HUES6 (cell line): ENCODE data around the gene BCL7C.

Source experiments
- H3K27ac ChIP-seq: 2 replicates; pipeline ENCODE4 v1.7.0; 2013; ENCODE audit warnings: low read depth, mild to moderate bottlenecking, low read length, inconsistent platforms
- H3K27me3 ChIP-seq: 2 replicates; pipeline ENCODE4 v1.6.1; 2013; ENCODE audit warnings: low read length; ENCODE audit not compliant: control insufficient read depth, insufficient read depth
- H3K36me3 ChIP-seq: 2 replicates; pipeline ENCODE4 v1.6.1; 2013; ENCODE audit warnings: low read length; ENCODE audit not compliant: control insufficient read depth, insufficient read depth
- H3K4me1 ChIP-seq: 2 replicates; pipeline ENCODE4 v1.6.1; 2013; ENCODE audit warnings: low read length; ENCODE audit not compliant: control insufficient read depth, insufficient read depth
- H3K4me3 ChIP-seq: 2 replicates; pipeline ENCODE4 v1.5.1; 2013; ENCODE audit warnings: low read depth, low read length
- H3K9ac ChIP-seq: one replicate; pipeline ENCODE4 v1.6.1; 2013; ENCODE audit warnings: mild to moderate bottlenecking, low read length
- H3K9me3 ChIP-seq: 2 replicates; pipeline ENCODE4 v1.6.1; 2013; ENCODE audit warnings: low read depth, low read length; ENCODE audit not compliant: control insufficient read depth, insufficient read depth

BCL7C gene

GRCh38 chr16:30853758-30854157, 40.1 kb downstream of the BCL7C start:
- peaks cover 44% of the 10 kb centered on the region for H3K27me3 ChIP-seq
- peaks cover 5% of the 10 kb centered on the region; the same call in 1 of the 2 replicates for H3K4me1 ChIP-seq
- H3K4me3 ChIP-seq: no peak overlapping the region
- no peaks in the 10 kb centered on the region for H3K9me3 ChIP-seq
- H3K27ac ChIP-seq: no peak overlapping the region
- no peaks in the 10 kb centered on the region for H3K36me3 ChIP-seq
- no peak overlapping the region for H3K9ac ChIP-seq

- no peak overlapping the region for H3K9ac ChIP-seq
- H3K36me3 ChIP-seq: no peaks in the 10 kb centered on the region
- H3K9me3 ChIP-seq: no peaks in the 10 kb centered on the region
- H3K4me1 ChIP-seq: peaks cover 1% of the 10 kb centered on the region; the same call in 1 of the 2 replicates
- H3K27ac ChIP-seq: no peak overlapping the region
- H3K4me3 ChIP-seq: no peak overlapping the region
- H3K27me3 ChIP-seq: peaks cover 19% of the 10 kb centered on the region
Measured at GRCh38 chr16:30850246-30850645, 43.6 kb downstream of the BCL7C start.

GRCh38 chr16:30846649-30847402, 47.1 kb downstream of the BCL7C start:
- H3K9me3 ChIP-seq: no peaks in the 10 kb centered on the region
- no peaks in the 10 kb centered on the region for H3K36me3 ChIP-seq
- peaks cover 4% of the 10 kb centered on the region; the same call in 1 of the 2 replicates for H3K27me3 ChIP-seq
- H3K4me1 ChIP-seq: peaks cover 6% of the 10 kb centered on the region
- no peak overlapping the region for H3K27ac ChIP-seq
- no peak overlapping the region for H3K4me3 ChIP-seq
- no peak overlapping the region for H3K9ac ChIP-seq

- Histone ChIP-seq H3K4me3 (no peak overlapping the region), H3K9me3 (peaks cover 6% of the 10 kb centered on the region; the same call in 1 of the 2 replicates), H3K4me1 (peaks cover 6% of the 10 kb centered on the region), H3K27me3 (peaks cover under 1% of the 10 kb centered on the region; the same call in 1 of the 2 replicates), H3K9ac (no peak overlapping the region), H3K36me3 (no peaks in the 10 kb centered on the region), H3K27ac (no peak overlapping the region)
Measured at GRCh38 chr16:30844671-30845449, 49.0 kb downstream of the BCL7C start.

- peaks cover 3% of the 10 kb centered on the region for H3K27me3 ChIP-seq
- H3K4me1 ChIP-seq: peaks cover 11% of the 10 kb centered on the region
- H3K4me3 ChIP-seq: no peak overlapping the region
- H3K27ac ChIP-seq: no peak overlapping the region
- H3K9me3 ChIP-seq: peaks cover 6% of the 10 kb centered on the region; the same call in 1 of the 2 replicates
- no peak overlapping the region for H3K9ac ChIP-seq
- no peaks in the 10 kb centered on the region for H3K36me3 ChIP-seq
Measured at GRCh38 chr16:30844346-30844670, 49.6 kb downstream of the BCL7C start.

- peaks cover 3% of the 10 kb centered on the region for H3K27me3 ChIP-seq
- H3K36me3 ChIP-seq: no peaks in the 10 kb centered on the region
- peaks cover 13% of the 10 kb centered on the region for H3K4me1 ChIP-seq
- H3K9ac ChIP-seq: no peak overlapping the region
- no peak overlapping the region for H3K4me3 ChIP-seq
- H3K27ac ChIP-seq: no peak overlapping the region
- H3K9me3 ChIP-seq: peaks cover 6% of the 10 kb centered on the region; the same call in 1 of the 2 replicates
Measured at GRCh38 chr16:30843501-30843900, 50.4 kb downstream of the BCL7C start.

GRCh38 chr16:30842971-30843370, 50.9 kb downstream of the BCL7C start:
- Histone ChIP-seq H3K9ac (no peak overlapping the region), H3K27me3 (peaks cover 3% of the 10 kb centered on the region; the same call in 1 of the 2 replicates), H3K27ac (no peak overlapping the region), H3K9me3 (peaks cover 6% of the 10 kb centered on the region; the same call in 1 of the 2 replicates), H3K4me1 (peaks cover 13% of the 10 kb centered on the region), H3K4me3 (no peak overlapping the region), H3K36me3 (no peaks in the 10 kb centered on the region)

GRCh38 chr16:30841332-30841731, 52.5 kb downstream of the BCL7C start:
- Histone ChIP-seq H3K27me3 (peaks cover 3% of the 10 kb centered on the region; the same call in 1 of the 2 replicates), H3K9me3 (peaks cover 6% of the 10 kb centered on the region; the same call in 1 of the 2 replicates), H3K4me1 (peaks cover 13% of the 10 kb centered on the region), H3K4me3 (no peak overlapping the region), H3K36me3 (no peaks in the 10 kb centered on the region), H3K27ac (no peak overlapping the region), H3K9ac (peak overlapping the region; percentile 30)

GRCh38 chr16:30840611-30841010, 53.3 kb downstream of the BCL7C start:
- no peak overlapping the region for H3K4me3 ChIP-seq
- no peak overlapping the region for H3K9ac ChIP-seq

GRCh38 chr16:30839523-30840227, 54.2 kb downstream of the BCL7C start:
- Histone ChIP-seq H3K36me3 (no peaks in the 10 kb centered on the region), H3K4me3 (no peak overlapping the region), H3K27ac (no peak overlapping the region), H3K9ac (no peak overlapping the region), H3K27me3 (peaks cover 3% of the 10 kb centered on the region; the same call in 1 of the 2 replicates), H3K4me1 (peaks cover 7% of the 10 kb centered on the region; the same call in 1 of the 2 replicates), H3K9me3 (peaks cover 6% of the 10 kb centered on the region; the same call in 1 of the 2 replicates)

More at GRCh38 chr16:30840611-30841010, 53.3 kb downstream of the BCL7C start:
- no peak overlapping the region for H3K27ac ChIP-seq
- H3K9me3 ChIP-seq: peaks cover 6% of the 10 kb centered on the region; the same call in 1 of the 2 replicates
- H3K4me1 ChIP-seq: peaks cover 13% of the 10 kb centered on the region
- H3K36me3 ChIP-seq: no peaks in the 10 kb centered on the region
- peaks cover 3% of the 10 kb centered on the region; the same call in 1 of the 2 replicates for H3K27me3 ChIP-seq
